ENCODE data around the gene TCF20. TPM values are rescaled to one million over a fixed set of nuclear protein-coding genes. Genes with fewer than 3 reads are reported as not detected.

Gene TCF20
- total RNA-seq, 4 donors from 2014 or later, result 17.4 to 28.8 (median 24.7) TPM

GRCh38 chr22:42296381-42296853 is 26.0 kb upstream of the TCF20 start:
- no peak overlapping the region for H3K27ac ChIP-seq
- H3K4me3 ChIP-seq, result no peak overlapping the region
- H3K9me3 ChIP-seq, result no peaks in the 10 kb centered on the region
- no peak for DNase-seq (ENCODE audit: low spot score in 2 of 2)
- H3K4me1 ChIP-seq, result peaks cover 0 to 31% (median 17%) of the 10 kb centered on the region in 4 donors
- no peaks in the 10 kb centered on the region for H3K36me3 ChIP-seq
- TF ChIP-seq CTCF (IDR thresholded peaks at IDR 0.05) (no peak), POLR2A (IDR thresholded peaks at IDR 0.05) (no peak), EP300 (IDR thresholded peaks at IDR 0.05) (no peak)
- 29 to 33% methylated on average over 5 to 15 of the region's 19 CpGs for WGBS, 2 donors
- H3K27me3 ChIP-seq, result no peaks in the 10 kb centered on the region

- WGBS, 2 donors, result 48 to 54% methylated on average over 19 to 22 of the region's 22 CpGs
Measured at GRCh38 chr22:42294034-42294985, 23.9 kb upstream of the TCF20 start.

GRCh38 chr22:42292732-42293520 is 22.5 kb upstream of the TCF20 start:
- WGBS, 2 donors, result 82 to 84% methylated on average over 9 to 12 of the region's 12 CpGs
- H3K4me1 ChIP-seq, result peaks cover 0 to 31% (median 14%) of the 10 kb centered on the region in 4 donors
- TF ChIP-seq CTCF (IDR thresholded peaks at IDR 0.05), result no peak
- no peak for TF ChIP-seq EP300 (IDR thresholded peaks at IDR 0.05)
- TF ChIP-seq POLR2A (IDR thresholded peaks at IDR 0.05), result no peak

More at GRCh38 chr22:42294034-42294985, 23.9 kb upstream of the TCF20 start:
- Histone ChIP-seq H3K4me1 (peaks cover 0 to 31% (median 15%) of the 10 kb centered on the region in 4 donors), H3K9me3 (no peaks in the 10 kb centered on the region), H3K27me3 (no peaks in the 10 kb centered on the region), H3K27ac (no peak overlapping the region), H3K36me3 (no peaks in the 10 kb centered on the region), H3K4me3 (no peak overlapping the region)
- TF ChIP-seq POLR2A (IDR thresholded peaks at IDR 0.05) (no peak), CTCF (IDR thresholded peaks at IDR 0.05) (no peak), EP300 (IDR thresholded peaks at IDR 0.05) (no peak)
- no peak for DNase-seq (ENCODE audit: low spot score in 2 of 2)

DNA sequence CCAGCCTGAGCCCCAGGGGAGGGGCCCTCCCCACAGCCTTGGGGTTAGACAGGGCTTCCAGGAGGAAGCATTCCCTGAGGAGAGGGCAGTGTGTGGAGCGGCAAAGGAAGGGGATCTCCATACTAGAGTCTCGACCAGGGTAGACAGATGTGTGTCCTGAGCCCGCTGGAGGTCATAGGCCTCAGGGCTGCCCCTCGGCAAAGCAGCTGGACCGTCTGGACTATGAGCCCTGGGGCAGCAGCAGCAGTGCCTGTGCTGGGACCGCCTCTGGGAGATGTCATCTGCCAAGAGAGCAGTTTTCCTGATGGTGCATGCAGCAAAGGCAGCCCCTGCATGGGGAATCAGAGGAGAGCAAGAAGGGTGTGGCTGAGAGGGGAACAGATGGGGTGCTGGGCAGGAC is 20.8 kb upstream of the TCF20 start:
- no peak overlapping the region for H3K4me3 ChIP-seq
- no peak overlapping the region for H3K27ac ChIP-seq
- DNase-seq (ENCODE audit: low spot score in 2 of 2), result no peak
- no peaks in the 10 kb centered on the region for H3K9me3 ChIP-seq
- no peaks in the 10 kb centered on the region for H3K36me3 ChIP-seq
- H3K27me3 ChIP-seq, result peaks cover 0 to 5% of the 10 kb centered on the region in 2 donors
- no peak for TF ChIP-seq CTCF (IDR thresholded peaks at IDR 0.05)
- TF ChIP-seq POLR2A (IDR thresholded peaks at IDR 0.05), result no peak
- 87 to 93% methylated on average over 6 of the region's 6 CpGs for WGBS, 2 donors
- H3K4me1 ChIP-seq, result peaks cover 0 to 17% (median 8%) of the 10 kb centered on the region in 4 donors

More at GRCh38 chr22:42292732-42293520, 22.5 kb upstream of the TCF20 start:
- no peaks in the 10 kb centered on the region for H3K27me3 ChIP-seq
- no peak for DNase-seq (ENCODE audit: low spot score in 2 of 2)
- no peak overlapping the region for H3K27ac ChIP-seq
- no peaks in the 10 kb centered on the region for H3K36me3 ChIP-seq
- H3K9me3 ChIP-seq, result no peaks in the 10 kb centered on the region
- H3K4me3 ChIP-seq, result no peak overlapping the region

Data from tibial nerve (tissue), 4 donors.